H9 (cell line): Measurements from ENCODE around the gene STAC. TPM values are rescaled to one million over a fixed set of nuclear protein-coding genes. Genes with fewer than 3 reads are reported as not detected.

Source experiments
- DNase-seq: peaks from one replicate; pipeline ENCODE4 v3.0.0-alpha.2; 2017
- H2AFZ ChIP-seq: one replicate; pipeline ENCODE4 v1.6.1; 2013; ENCODE audit warnings: mild to moderate bottlenecking, low read length, control low read depth, moderate library complexity
- H2AK5ac ChIP-seq: 2 replicates; pipeline ENCODE4 v1.6.1; 2013; ENCODE audit warnings: low read length, control low read depth, mixed read lengths; ENCODE audit not compliant: insufficient read length
- H2BK120ac ChIP-seq: one replicate; pipeline ENCODE4 v1.6.1; 2013; ENCODE audit warnings: low read depth, mild to moderate bottlenecking, low read length, control low read depth, inconsistent platforms; ENCODE audit not compliant: poor library complexity, severe bottlenecking
- H2BK12ac ChIP-seq: 2 replicates; pipeline ENCODE4 v1.6.1; 2013; ENCODE audit warnings: low read length, control low read depth, mixed read lengths, low read depth; ENCODE audit not compliant: insufficient read length
- H2BK15ac ChIP-seq: 2 replicates; pipeline ENCODE4 v1.6.1; 2013; ENCODE audit warnings: low read depth, low read length, control low read depth
- H2BK20ac ChIP-seq: one replicate; pipeline ENCODE4 v1.6.1; 2013; ENCODE audit warnings: low read depth, mild to moderate bottlenecking, low read length, control low read depth, inconsistent platforms; ENCODE audit not compliant: poor library complexity, severe bottlenecking
- H2BK5ac ChIP-seq: 2 replicates; pipeline ENCODE4 v1.6.1; 2013; ENCODE audit warnings: low read length, control low read depth, mixed read lengths; ENCODE audit not compliant: insufficient read length
- H3K14ac ChIP-seq: 2 replicates; pipeline ENCODE4 v1.6.1; 2013; ENCODE audit warnings: low read length, control low read depth; ENCODE audit not compliant: insufficient read depth
- H3K18ac ChIP-seq: 2 replicates; pipeline ENCODE4 v1.6.1; 2013; ENCODE audit warnings: low read depth, mild to moderate bottlenecking, mixed read lengths, low read length, control low read depth; ENCODE audit not compliant: insufficient read length
- H3K23ac ChIP-seq: 2 replicates; pipeline ENCODE4 v1.6.1; 2013; ENCODE audit warnings: low read length, control low read depth, mixed read lengths, low read depth; ENCODE audit not compliant: insufficient read length
- H3K23me2 ChIP-seq: 2 replicates; pipeline ENCODE4 v1.6.1; 2013; ENCODE audit warnings: low read depth, mild to moderate bottlenecking, mixed read lengths, low read length, control low read depth; ENCODE audit not compliant: insufficient read length, poor library complexity, severe bottlenecking
- H3K27ac ChIP-seq: 2 replicates; pipeline ENCODE4 v1.5.1; 2013; ENCODE audit warnings: low read length, control low read depth, mixed read lengths, low read depth; ENCODE audit not compliant: insufficient read length
- H3K27me3 ChIP-seq: 2 replicates; pipeline ENCODE4 v1.6.1; 2013; ENCODE audit warnings: low read length, control low read depth, inconsistent platforms; ENCODE audit not compliant: insufficient read depth
- H3K4ac ChIP-seq: 2 replicates; pipeline ENCODE4 v1.6.1; 2013; ENCODE audit warnings: low read depth, mild to moderate bottlenecking, control low read depth, inconsistent platforms, low read length, moderate library complexity
- H3K4me1 ChIP-seq: 2 replicates; pipeline ENCODE4 v1.6.1; 2013; ENCODE audit warnings: low read length, control low read depth, inconsistent platforms; ENCODE audit not compliant: insufficient read depth
- H3K4me2 ChIP-seq: 2 replicates; pipeline ENCODE4 v1.6.1; 2013; ENCODE audit warnings: low read length, control low read depth, mixed read lengths; ENCODE audit not compliant: insufficient read length, insufficient read depth
- H3K56ac ChIP-seq: 2 replicates; pipeline ENCODE4 v1.6.1; 2013; ENCODE audit warnings: low read depth, mild to moderate bottlenecking, mixed read lengths, low read length, control low read depth; ENCODE audit not compliant: insufficient read length
- H3K79me1 ChIP-seq: 2 replicates; pipeline ENCODE4 v1.6.1; 2013; ENCODE audit warnings: low read depth, mild to moderate bottlenecking, moderate library complexity, low read length, control low read depth, inconsistent platforms; ENCODE audit not compliant: insufficient read depth, poor library complexity, severe bottlenecking
- H3K79me2 ChIP-seq: 2 replicates; pipeline ENCODE4 v1.6.1; 2013; ENCODE audit warnings: low read length, control low read depth, inconsistent platforms; ENCODE audit not compliant: insufficient read depth
- H3K9ac ChIP-seq: 2 replicates; pipeline ENCODE4 v1.6.1; 2013; ENCODE audit warnings: low read length, control low read depth, mixed read lengths; ENCODE audit not compliant: insufficient read length; ENCODE audit errors: extremely low read depth
- H3K9me3 ChIP-seq: one replicate; pipeline ENCODE4 v1.6.1; 2013; ENCODE audit warnings: low read depth, low read length, inconsistent platforms; ENCODE audit not compliant: control insufficient read depth
- H3T11ph ChIP-seq: one replicate; pipeline ENCODE4 v1.6.1; 2013; ENCODE audit warnings: mild to moderate bottlenecking, low read length, control low read depth, inconsistent platforms
- H4K20me1 ChIP-seq: one replicate; pipeline ENCODE4 v1.6.1; 2013; ENCODE audit not compliant: control insufficient read depth, insufficient read length, insufficient read depth
- H4K5ac ChIP-seq: 2 replicates; pipeline ENCODE4 v1.6.1; 2013; ENCODE audit warnings: low read depth, mild to moderate bottlenecking, mixed read lengths, low read length, control low read depth; ENCODE audit not compliant: insufficient read length
- H4K8ac ChIP-seq: replicated peaks from 2 replicates; pipeline ENCODE4 v1.6.1; 2013; ENCODE audit warnings: low read length, control low read depth, mixed read lengths, low read depth; ENCODE audit not compliant: insufficient read length
- H4K91ac ChIP-seq: 2 replicates; pipeline ENCODE4 v1.6.1; 2013; ENCODE audit warnings: low read depth, mild to moderate bottlenecking, moderate library complexity, mixed read lengths, low read length, control low read depth; ENCODE audit not compliant: insufficient read length
- H3K27ac Mint-ChIP-seq, 3 experiments: 2 replicates in 2 of 3; 3 replicates in 1 of 3; pipeline ENCODE4 v1.8.0; 2020 to 2021; ENCODE audit warnings: mixed read lengths in 3 of 3, mild to moderate bottlenecking in 1 of 3, moderate library complexity in 1 of 3
- H3K27me3 Mint-ChIP-seq: 2 replicates; pipeline ENCODE4 v1.8.0; 2021; ENCODE audit warnings: low read depth, mild to moderate bottlenecking, moderate library complexity, mixed read lengths
- H3K36me3 Mint-ChIP-seq, 3 experiments: 2 replicates in 2 of 3; 3 replicates in 1 of 3; pipeline ENCODE4 v1.8.0; 2020 to 2021; ENCODE audit warnings: low read depth in 3 of 3, mixed read lengths in 3 of 3; ENCODE audit not compliant: insufficient read depth in 1 of 3
- H3K4me1 Mint-ChIP-seq, 2 experiments: 2 replicates each; pipeline ENCODE4 v1.8.0; 2020; ENCODE audit warnings: mixed read lengths in 2 of 2
- H3K4me3 Mint-ChIP-seq, 2 experiments: 2 replicates in 1 of 2; 3 replicates in 1 of 2; pipeline ENCODE4 v1.8.0; 2020 to 2021; ENCODE audit warnings: mild to moderate bottlenecking in 2 of 2, mixed read lengths in 2 of 2, moderate library complexity in 1 of 2
- H3K9me3 Mint-ChIP-seq, 2 experiments: 2 replicates in 1 of 2; 3 replicates in 1 of 2; pipeline ENCODE4 v1.8.0; 2020; ENCODE audit warnings: mild to moderate bottlenecking in 2 of 2, mixed read lengths in 2 of 2, moderate library complexity in 1 of 2
- CTCF ChIP-seq: fragments of 200-600 bp; sonication (generic); conservative IDR thresholded peaks from 3 replicates; pipeline ENCODE4 v1.8.0; 2021; ENCODE audit warnings: antibody characterized with exemption, mild to moderate bottlenecking
- WGBS: extraction: QIAGEN DNeasy Blood & Tissue Kit; methylation state at CpG from one replicate; pipeline ENCODE4 v1.1.7; 2013; ENCODE audit warnings: missing lambda C conversion rate, low lambda C conversion rate, mixed read lengths; ENCODE audit not compliant: insufficient read length; ENCODE audit errors: extremely low coverage; 5-methylcytosine and 5-hydroxymethylcytosine counted together
- total RNA-seq: library from RNA; stranded (reverse); gene quantifications from 2 replicates; pipeline ENCODE4 v1.2.1, GENCODE V29; 2021

The STAC gene
- total RNA-seq, 1 experiment from 2014 or later, result 3.0 TPM

GRCh38 chr3:36364260-36364659, 16.0 kb upstream of the STAC start:
- peaks cover 0 to 6% of the 10 kb centered on the region in 2 experiments; a peak in 3 of 5 replicates for H3K9me3 Mint-ChIP-seq
- Histone ChIP-seq H4K8ac (no peak overlapping the region), H3K23ac (no peak overlapping the region), H2AK5ac (no peak overlapping the region), H3K9ac (no peak overlapping the region), H2BK120ac (no peak overlapping the region), H2BK15ac (no peak overlapping the region), H3T11ph (no peak overlapping the region), H3K4me1 (no peaks in the 10 kb centered on the region; the same call in 1 of the 2 replicates), H4K20me1 (no peaks in the 10 kb centered on the region), H3K23me2 (no peaks in the 10 kb centered on the region), H2BK5ac (no peak overlapping the region), H3K4me2 (no peak overlapping the region), H4K91ac (no peak overlapping the region), H3K4ac (no peak overlapping the region), H3K79me1 (no peaks in the 10 kb centered on the region), H2BK12ac (no peak overlapping the region), H3K56ac (no peak overlapping the region), H3K79me2 (no peaks in the 10 kb centered on the region), H2BK20ac (no peak overlapping the region), H3K9me3 (no peaks in the 10 kb centered on the region), H2AFZ (no peak overlapping the region), H3K14ac (no peak overlapping the region), H4K5ac (no peak overlapping the region), H3K27me3 (no peaks in the 10 kb centered on the region), H3K18ac (no peak overlapping the region), H3K27ac (no peak overlapping the region)
- H3K4me1 Mint-ChIP-seq, result peaks cover 17 to 22% of the 10 kb centered on the region in 2 experiments
- TF ChIP-seq CTCF, result no peak
- H3K27ac Mint-ChIP-seq, result 0 out of 7 replicates have a peak overlapping the region, but pooled peaks of 1 of the 3 experiments have one; percentile 32
- DNase-seq, result no peak
- no peak overlapping the region for H3K4me3 Mint-ChIP-seq
- H3K27me3 Mint-ChIP-seq, result no peaks in the 10 kb centered on the region
- no peaks in the 10 kb centered on the region for H3K36me3 Mint-ChIP-seq
- WGBS, result no CpG with 5 or more reads among the region's 4 CpGs
